Measurements from ENCODE around the gene CDCP2. TPM values are rescaled to one million over a fixed set of nuclear protein-coding genes. Genes with fewer than 3 reads are reported as not detected.

CDCP2 gene
- total RNA-seq (2014; rRNA removed; shearing (Covaris generic)): not detected in 2 replicates
- polyA plus RNA-seq (2016; fragmentation: Nextera tagmentation; extraction: Ambion mirVana): not detected in 2 replicates
- long read RNA-seq: 0 reads

GRCh38 chr1:54152696-54153095 lies at the start of gene CDCP2:
CDCP2 (minus strand) TSS chr1:54153000; CDS start chr1:54152922, 78 bp downstream.
- no peaks in the 10 kb centered on the region; the same call in 1 of the 2 replicates for H3K4me1 ChIP-seq (ENCODE audit: insufficient read depth)
- H3K36me3 ChIP-seq (ENCODE audit: insufficient read depth): no peaks in the 10 kb centered on the region
- Mint-ChIP-seq H3K36me3 (ENCODE audit: low read depth) (no peaks in the 10 kb centered on the region), H3K9me3 (no peaks in the 10 kb centered on the region), H3K4me1 (peaks cover 13% of the 10 kb centered on the region; the same call in 2 of the 3 replicates), H3K27ac (peak within 1 kb of the TSS; percentile 57; the same call in 1 of the 2 replicates), H3K27me3 (ENCODE audit: insufficient read depth, low read depth, poor library complexity) (peaks cover 10% of the 10 kb centered on the region), H3K4me3 (no peak within 1 kb of the TSS)
- no peaks in the 10 kb centered on the region for H3K79me2 ChIP-seq (replicated peaks; ENCODE audit: insufficient read depth)
- no peaks in the 10 kb centered on the region; the same call in 1 of the 2 replicates for H4K20me1 ChIP-seq (replicated peaks; ENCODE audit: insufficient read depth)
- DNase-seq (ENCODE audit: low spot score) (no peak), ATAC-seq (no peak)
- no peak within 1 kb of the TSS for H3K4me2 ChIP-seq
- H2AFZ ChIP-seq: peak within 1 kb of the TSS; percentile 61
- TF ChIP-seq STAT1 (IDR thresholded peaks at IDR 0.05; ENCODE audit: unreplicated experiment) (no peak), POLR2AphosphoS5 (IDR thresholded peaks at IDR 0.05; ENCODE audit: low read depth) (no peak), ETS1 (IDR thresholded peaks at IDR 0.05) (no peak), JUNB (IDR thresholded peaks at IDR 0.05; ENCODE audit: unreplicated experiment) (no peak), EZH2 (IDR thresholded peaks at IDR 0.05; ENCODE audit: low read depth, unreplicated experiment) (no peak), ZNF331 (CRISPR knock-in tag; IDR thresholded peaks at IDR 0.05; ENCODE audit: low read depth) (no peak), EZH2phosphoT487 (IDR thresholded peaks at IDR 0.05; ENCODE audit: unreplicated experiment) (no peak), CREB1 (CRISPR knock-in tag; IDR thresholded peaks at IDR 0.05; ENCODE audit: low read depth) (no peak), ZNF462 (CRISPR knock-in tag; IDR thresholded peaks at IDR 0.05) (no peak), ZNF114 (CRISPR knock-in tag; IDR thresholded peaks at IDR 0.05) (no peak)
- TF ChIP-seq, protein P1, sequence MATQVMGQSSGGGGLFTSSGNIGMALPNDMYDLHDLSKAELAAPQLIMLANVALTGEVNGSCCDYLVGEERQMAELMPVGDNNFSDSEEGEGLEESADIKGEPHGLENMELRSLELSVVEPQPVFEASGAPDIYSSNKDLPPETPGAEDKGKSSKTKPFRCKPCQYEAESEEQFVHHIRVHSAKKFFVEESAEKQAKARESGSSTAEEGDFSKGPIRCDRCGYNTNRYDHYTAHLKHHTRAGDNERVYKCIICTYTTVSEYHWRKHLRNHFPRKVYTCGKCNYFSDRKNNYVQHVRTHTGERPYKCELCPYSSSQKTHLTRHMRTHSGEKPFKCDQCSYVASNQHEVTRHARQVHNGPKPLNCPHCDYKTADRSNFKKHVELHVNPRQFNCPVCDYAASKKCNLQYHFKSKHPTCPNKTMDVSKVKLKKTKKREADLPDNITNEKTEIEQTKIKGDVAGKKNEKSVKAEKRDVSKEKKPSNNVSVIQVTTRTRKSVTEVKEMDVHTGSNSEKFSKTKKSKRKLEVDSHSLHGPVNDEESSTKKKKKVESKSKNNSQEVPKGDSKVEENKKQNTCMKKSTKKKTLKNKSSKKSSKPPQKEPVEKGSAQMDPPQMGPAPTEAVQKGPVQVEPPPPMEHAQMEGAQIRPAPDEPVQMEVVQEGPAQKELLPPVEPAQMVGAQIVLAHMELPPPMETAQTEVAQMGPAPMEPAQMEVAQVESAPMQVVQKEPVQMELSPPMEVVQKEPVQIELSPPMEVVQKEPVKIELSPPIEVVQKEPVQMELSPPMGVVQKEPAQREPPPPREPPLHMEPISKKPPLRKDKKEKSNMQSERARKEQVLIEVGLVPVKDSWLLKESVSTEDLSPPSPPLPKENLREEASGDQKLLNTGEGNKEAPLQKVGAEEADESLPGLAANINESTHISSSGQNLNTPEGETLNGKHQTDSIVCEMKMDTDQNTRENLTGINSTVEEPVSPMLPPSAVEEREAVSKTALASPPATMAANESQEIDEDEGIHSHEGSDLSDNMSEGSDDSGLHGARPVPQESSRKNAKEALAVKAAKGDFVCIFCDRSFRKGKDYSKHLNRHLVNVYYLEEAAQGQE (IDR thresholded peaks at IDR 0.05; ENCODE audit: unreplicated experiment): no peak
- TF ChIP-seq, protein P2, sequence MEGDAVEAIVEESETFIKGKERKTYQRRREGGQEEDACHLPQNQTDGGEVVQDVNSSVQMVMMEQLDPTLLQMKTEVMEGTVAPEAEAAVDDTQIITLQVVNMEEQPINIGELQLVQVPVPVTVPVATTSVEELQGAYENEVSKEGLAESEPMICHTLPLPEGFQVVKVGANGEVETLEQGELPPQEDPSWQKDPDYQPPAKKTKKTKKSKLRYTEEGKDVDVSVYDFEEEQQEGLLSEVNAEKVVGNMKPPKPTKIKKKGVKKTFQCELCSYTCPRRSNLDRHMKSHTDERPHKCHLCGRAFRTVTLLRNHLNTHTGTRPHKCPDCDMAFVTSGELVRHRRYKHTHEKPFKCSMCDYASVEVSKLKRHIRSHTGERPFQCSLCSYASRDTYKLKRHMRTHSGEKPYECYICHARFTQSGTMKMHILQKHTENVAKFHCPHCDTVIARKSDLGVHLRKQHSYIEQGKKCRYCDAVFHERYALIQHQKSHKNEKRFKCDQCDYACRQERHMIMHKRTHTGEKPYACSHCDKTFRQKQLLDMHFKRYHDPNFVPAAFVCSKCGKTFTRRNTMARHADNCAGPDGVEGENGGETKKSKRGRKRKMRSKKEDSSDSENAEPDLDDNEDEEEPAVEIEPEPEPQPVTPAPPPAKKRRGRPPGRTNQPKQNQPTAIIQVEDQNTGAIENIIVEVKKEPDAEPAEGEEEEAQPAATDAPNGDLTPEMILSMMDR (conservative IDR thresholded peaks at IDR 0.05; ENCODE audit: low read depth in 2 of 2): no peak
- no peaks in the 10 kb centered on the region for H3K9me2 ChIP-seq (ENCODE audit: insufficient read depth)
- H3K27ac ChIP-seq (ENCODE audit: low read depth): no peak within 1 kb of the TSS
- no peaks in the 10 kb centered on the region for H3F3A ChIP-seq (replicated peaks; ENCODE audit: low read depth)
- H3K27me3 ChIP-seq (ENCODE audit: insufficient read depth): no peaks in the 10 kb centered on the region
- no peak within 1 kb of the TSS for H3K4me3 ChIP-seq

Measured in GM23338 (cell line).